HG03196 (cell line): Measurements from ENCODE around the gene ORC2.
"Not testable (repeated sequence)": the region's sequence is repeated elsewhere in the genome, so short reads cannot be mapped to it uniquely, and the experiment has no call there.

ENCODE experiments used
- ATAC-seq: cut with Tn5 transposase; IDR thresholded peaks from one replicate; pipeline ENCODE4 v1.9.1; 2021; ENCODE audit not compliant: unreplicated experiment

The ORC2 gene

GRCh38 chr2:200939832-200940231 lies 23.6 kb downstream of the ORC2 start:
- ATAC-seq: no peak

DNA sequence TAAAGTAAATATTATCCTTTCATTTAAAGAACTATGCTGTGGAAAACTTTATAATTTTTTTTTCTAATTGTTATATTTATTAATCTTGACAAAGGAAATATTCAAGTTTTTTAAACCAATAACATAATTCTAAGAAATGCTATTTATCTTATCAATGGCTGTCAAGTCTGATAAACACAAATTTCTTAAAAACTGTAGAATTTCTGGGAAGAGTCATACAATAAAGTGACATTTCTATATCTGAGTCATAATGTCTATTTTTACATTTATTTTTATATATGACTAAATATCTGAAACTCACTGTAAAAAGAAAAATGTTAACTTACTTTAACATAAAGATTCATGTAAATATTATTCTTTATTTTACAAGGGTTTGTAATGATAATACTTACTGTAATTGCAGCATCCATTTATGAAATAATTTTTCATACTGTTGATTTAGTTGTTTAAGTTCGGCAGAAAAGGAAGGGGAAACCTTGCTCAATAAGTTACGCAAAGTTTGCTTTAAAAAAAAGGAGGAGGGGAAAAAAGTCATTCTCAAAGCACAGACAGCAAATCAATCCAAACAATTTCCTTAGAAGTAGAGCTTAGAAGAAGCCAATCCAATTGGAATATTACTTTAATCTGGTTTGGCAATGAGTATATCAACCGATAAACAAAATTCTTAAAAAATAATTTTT lies 32.4 kb downstream of the ORC2 start:
- ATAC-seq: no peak

GRCh38 chr2:200929334-200930249 lies 33.9 kb downstream of the ORC2 start:
- ATAC-seq: no peak

GRCh38 chr2:200922439-200922838 lies 41.0 kb downstream of the ORC2 start:
- no peak for ATAC-seq

DNA sequence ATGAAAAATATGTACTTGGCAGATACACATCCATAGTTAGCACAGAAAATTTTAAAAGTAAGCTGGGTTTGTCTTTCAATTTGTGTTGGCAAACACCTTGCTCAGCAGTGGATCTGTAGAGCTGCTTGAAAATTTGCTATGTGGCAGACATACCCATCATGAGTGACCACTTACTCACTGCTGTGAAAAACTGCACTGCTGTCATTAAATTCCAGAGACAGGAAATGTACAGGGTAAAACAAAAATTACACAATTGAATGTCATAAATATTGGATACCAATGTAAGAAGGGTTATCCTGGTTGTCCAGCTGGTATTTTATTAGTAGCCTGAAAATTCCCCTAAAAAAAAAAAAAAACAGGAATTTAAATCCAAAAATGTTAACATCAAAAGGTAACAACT lies 49.8 kb downstream of the ORC2 start:
- no peak for ATAC-seq

DNA sequence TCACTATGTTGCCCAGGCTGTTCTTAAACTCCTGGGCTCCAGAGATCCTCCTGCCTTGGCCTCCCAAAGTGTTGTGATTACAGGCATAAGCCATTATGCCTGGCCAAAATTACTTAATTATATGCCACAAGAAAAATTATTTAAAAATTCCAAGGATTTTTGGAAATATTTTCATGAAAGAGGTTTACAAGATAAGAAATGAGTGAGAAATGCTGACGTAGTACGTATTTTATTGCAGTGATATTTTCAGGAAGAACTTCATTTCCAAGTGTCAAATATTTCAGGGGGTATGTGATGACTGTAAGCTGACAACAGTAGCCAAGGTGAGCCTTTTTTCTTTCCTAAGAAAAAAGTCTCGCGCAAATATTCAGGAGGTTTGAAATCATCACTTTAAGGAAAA lies 53.5 kb downstream of the ORC2 start:
- ATAC-seq: no peak

DNA sequence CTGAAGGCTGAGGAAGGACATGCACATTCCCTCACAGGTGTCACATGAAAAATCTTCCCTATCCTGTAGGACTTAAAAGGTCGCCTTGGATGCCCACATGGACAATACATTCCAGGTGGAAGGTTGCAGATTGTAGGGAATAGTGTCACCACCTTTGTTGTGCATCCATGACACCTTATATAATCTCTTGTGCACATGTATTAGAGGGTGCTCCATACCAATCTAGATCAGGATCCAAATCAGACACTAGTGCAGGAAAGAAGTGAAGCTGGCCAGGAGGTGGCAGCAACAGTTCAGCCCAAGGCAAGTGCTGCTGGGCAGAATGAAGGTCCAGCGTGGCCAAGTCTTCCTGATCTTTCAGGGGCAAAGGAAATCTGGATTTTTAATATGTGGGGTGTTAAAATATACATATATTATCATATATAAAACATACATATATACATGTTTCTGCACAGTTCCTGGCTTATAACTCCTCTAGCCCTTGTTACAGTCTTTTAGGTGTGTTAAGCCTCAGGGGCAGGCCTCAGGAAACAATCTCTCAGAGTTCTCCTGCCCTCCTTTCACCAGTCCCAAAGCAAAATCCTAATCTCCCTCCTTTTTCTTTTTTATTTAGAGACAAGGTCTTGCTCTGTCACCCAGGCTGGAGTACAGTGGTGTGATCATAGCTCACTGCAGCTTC lies 57.7 kb downstream of the ORC2 start:
- ATAC-seq: no peak

- peak; percentile 98 for ATAC-seq
Measured at GRCh38 chr2:200901459-200902072, 61.9 kb downstream of the ORC2 start.

DNA sequence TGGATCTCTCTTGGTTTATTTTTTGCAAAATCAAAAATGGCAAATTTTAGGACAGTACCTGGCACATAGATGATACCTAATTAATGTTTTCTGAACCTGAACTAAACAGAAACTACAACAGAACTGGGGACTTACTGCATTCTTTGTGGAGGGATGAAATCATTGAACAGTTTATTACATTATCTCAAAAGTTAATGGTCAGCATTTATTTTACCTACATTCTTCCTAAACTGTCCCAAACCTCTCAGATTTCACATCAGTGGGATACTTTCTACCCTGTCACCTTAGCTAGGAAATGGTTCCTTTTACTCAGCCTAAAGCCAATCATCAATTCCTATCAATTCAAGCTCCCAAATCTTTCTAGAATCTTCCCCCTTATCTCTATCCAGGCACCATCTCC lies 64.0 kb downstream of the ORC2 start:
- no peak for ATAC-seq

DNA sequence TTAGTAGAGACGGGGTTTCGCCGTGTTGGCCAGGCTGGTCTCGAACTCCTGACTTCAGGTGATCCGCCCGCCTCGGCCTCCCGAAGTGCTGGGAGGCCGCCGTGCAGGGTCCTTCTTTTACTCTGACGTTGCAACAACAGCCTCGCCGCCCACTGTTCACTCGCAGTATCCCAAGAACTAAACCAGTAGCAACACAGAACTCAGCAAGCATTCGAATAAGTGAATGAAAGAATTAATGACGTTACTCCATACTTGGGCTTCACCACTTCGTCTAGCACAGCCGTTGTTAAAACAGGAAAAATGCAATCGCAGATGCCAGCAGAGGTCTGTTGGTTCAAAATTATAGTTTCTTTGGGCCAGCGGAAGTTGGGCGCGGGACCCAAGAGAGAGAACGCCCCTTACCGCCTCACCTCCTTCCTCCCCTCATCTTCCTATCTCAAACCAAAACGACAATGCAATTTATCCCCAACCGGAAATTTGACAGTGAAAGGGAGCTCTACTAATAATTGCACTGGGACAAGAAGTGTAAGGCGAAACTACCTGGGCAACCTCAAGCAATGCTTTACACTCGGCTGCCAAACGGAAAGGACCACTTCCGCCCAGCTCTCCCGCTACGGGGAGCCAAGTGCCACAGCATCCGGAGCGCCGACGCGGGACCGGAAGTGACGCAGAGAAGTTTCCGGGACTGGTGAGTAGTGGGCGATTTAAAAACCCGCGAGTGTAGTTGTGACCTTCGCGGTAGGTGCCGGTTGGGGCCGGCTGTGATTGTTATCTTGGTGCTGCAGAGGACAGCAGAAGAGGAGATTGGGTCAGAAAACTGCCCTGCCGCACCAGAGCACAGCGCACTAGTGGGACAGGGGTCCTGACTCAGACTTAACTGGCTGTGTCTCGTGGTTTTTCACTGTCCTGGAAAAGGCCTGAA lies 74.5 kb downstream of the ORC2 start, which contains the start of the genes NIF3L1 and PPIL3:
TSS of gene NIF3L1 (plus strand) at position 668 of the 922 bp plus-strand sequence. CDS start 2,573 bp downstream, outside the sequence.
TSS of gene PPIL3 (minus strand) at position 374 of the 922 bp plus-strand sequence. CDS start 1,462 bp downstream, outside the sequence.
- peak; percentile 94 for ATAC-seq

DNA sequence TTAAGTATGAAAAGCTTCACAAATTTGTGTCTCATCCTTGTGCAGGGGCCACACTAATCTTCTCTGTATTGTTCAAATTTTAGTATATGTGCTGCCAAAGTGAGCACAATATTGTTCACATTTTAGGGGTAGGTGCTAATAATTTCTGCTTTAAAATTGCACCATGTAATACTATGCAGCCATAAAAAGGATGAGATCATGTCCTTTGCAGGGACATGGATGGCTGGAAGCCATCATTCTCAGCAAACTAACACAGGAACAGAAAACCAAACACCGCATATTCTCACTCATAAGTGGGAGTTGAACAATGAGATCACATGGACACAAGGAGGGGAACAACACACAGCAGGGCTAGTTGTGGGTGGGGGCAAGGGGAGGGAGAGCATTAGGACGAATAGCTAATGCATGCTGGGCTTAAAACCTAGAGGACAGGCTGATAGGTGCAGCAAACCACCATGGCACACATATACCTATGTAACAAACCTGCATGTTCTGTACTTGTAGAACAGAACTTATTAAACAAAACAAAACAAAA lies 81.7 kb downstream of the ORC2 start:
- not testable (repeated sequence) for ATAC-seq

GRCh38 chr2:200878289-200878880 lies 85.1 kb downstream of the ORC2 start:
- no peak for ATAC-seq

GRCh38 chr2:200877443-200877842 lies 86.0 kb downstream of the ORC2 start:
- no peak for ATAC-seq

DNA sequence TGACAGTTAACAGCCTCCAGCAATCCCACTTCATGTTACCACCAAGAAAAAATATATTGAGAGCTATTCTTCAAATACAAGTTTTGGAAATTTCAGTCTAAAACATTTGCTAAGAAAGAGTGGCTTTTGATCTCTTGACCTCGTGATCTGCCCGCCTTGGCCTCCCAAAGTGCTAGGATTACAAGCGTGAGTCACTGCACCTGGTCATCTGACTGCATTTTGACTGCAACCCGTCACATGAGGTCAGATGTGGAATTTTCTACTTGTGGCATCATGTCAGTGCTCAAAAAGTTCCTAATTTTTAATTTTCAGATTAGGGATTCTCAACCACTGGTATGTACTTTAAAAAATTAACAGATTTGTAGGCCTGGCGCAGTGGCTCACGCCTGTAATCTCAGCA lies 89.9 kb downstream of the ORC2 start:
- no peak for ATAC-seq

DNA sequence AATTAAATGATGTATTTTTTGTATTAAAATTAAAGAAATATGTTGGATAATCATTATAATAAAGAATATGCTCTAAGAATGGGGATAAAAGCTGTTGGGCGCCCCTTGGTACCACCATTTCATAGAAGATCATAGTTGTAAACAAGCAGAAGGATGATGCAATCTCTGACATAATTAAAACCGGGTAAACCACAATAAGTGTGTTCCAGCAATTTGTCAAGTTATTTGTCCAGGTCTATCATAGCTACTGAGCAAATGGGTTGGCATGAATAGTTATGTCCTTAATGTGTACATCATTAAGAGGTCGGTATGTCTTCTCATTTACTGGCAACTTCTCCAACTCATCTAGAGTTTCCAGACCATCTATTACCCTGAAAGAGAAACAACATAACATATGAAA lies 92.3 kb downstream of the ORC2 start:
- no peak for ATAC-seq

DNA sequence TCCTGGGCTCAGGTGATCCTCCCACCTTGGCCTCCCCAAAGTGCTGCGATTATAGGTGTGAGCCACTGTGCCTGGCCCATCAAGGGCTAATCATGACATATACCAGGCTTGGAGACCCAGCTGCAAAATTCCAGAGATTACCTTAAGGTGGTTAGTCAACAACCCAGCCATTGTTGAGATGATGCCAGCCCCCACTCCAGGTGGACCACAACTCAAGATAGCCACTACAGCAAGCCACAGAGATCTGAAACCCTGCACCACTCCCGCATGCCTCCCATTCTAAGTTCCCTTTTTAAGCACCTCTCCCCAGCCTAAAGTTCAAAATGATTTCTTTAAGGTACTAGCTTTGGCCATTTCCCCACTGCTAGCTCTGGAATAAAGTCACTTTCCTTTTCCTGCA lies 94.4 kb downstream of the ORC2 start:
- no peak for ATAC-seq

DNA sequence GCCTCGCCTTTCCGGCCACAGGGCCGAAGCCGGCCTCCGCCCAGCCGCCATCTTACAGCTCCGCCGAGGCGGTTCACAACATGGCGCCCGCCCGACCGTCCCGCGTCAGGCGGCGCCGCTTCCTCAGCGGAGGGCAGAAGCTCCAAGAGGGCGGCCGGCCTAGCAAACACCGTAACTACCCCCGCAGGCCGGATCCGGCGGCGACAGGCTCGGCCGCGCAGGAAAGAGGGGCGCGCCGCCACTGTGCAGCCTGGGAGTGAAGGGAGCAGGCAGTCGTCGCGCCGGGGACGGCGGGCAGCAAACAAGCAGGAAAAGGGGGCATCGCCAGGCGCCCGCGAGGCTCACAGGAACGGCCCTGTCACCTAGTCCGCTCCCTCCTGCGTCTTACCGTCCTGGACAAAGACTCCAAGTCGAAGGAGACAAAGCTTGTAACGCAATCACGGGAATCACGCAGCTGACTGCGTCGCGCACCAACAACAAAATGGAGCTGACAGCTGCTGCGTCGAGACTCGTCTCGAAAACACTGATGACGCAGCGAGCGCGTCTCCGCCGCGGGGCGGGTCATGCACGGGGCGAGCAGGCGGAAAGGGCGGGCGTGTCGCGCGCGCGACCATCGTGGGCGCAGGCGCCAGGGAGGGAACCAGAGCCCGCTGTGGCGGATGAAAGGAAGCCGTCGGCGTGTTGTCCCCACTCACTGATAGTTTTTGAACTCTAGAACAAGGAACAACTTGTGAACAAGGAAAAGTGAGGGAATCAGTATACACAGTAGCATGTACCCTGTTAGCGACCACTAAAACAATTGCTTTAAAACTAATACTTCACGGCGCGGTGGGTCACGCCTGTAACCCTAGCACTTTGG lies 99.1 kb downstream of the ORC2 start, which contains the start of gene CLK1:
TSS of gene CLK1 (minus strand) at position 483 of the 859 bp plus-strand sequence. CDS start 2,796 bp downstream, outside the sequence.
- peak; percentile 92 for ATAC-seq

DNA sequence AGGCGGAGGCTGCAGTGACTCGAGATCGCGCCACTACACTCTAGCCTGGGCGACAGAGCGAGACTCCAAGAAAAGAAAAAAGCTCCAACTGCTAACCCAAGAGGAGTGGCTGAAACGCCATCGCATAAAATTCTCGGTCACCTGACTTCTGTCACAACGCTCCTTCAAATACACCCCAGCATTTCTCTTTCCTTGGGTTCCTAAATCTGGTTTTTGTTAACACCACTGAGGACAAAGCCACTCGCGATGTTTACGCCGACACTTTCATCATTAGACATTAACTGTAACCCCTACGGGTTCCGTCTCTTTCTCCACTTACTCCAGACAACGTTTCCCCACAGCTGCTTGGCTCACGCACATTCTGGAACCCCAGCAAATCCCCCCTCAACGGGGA lies 99.7 kb downstream of the ORC2 start:
- ATAC-seq: no peak
